Measurements from ENCODE around the gene SBNO1.
"Not testable (repeated sequence)": the region's sequence is repeated elsewhere in the genome, so short reads cannot be mapped to it uniquely, and the experiment has no call there.

Gene SBNO1

DNA sequence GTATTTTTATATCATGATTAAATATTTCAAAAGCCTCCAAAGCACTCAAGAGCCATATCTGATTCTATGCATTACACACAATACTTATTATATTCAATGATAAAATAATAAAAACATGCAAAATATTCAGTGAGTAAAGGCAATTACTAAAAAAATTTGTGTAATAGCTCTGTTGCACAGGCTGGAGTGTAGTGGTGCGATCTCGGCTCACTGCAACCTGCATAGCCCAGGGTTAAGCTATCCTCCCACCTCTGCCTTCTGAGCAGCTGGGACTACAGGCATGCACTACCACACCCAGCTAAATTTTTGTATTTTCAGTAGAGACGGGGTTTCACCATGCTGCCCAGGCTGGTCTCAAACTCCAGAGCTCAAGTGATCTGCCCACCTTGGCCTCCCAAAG, 45.4 kb downstream of the SBNO1 start:
- DNase-seq (ENCODE audit: extremely low read depth, low read depth) = no peak
- TF ChIP-seq, protein P1, sequence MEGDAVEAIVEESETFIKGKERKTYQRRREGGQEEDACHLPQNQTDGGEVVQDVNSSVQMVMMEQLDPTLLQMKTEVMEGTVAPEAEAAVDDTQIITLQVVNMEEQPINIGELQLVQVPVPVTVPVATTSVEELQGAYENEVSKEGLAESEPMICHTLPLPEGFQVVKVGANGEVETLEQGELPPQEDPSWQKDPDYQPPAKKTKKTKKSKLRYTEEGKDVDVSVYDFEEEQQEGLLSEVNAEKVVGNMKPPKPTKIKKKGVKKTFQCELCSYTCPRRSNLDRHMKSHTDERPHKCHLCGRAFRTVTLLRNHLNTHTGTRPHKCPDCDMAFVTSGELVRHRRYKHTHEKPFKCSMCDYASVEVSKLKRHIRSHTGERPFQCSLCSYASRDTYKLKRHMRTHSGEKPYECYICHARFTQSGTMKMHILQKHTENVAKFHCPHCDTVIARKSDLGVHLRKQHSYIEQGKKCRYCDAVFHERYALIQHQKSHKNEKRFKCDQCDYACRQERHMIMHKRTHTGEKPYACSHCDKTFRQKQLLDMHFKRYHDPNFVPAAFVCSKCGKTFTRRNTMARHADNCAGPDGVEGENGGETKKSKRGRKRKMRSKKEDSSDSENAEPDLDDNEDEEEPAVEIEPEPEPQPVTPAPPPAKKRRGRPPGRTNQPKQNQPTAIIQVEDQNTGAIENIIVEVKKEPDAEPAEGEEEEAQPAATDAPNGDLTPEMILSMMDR (IDR thresholded peaks at IDR 0.05; ENCODE audit: low read depth, low read length) = no peak

DNA sequence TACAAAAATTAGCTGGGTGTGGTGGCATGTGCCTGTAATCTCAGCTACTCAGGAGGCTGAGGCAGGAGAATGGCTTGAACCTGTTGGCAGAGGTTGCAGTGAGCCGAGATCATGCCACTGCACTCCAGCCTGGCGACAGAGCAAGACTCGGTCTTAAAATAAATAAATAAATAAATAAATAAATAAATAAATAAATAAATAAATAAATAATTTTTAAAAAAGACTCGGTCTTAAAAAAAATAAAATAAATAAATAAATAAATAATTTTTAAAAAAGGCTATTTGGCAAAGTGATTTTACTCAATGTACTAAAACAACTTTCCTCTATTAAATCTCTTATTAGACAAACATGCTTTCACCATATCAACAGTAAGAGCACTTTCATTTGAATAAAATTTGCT, 51.6 kb downstream of the SBNO1 start:
- not testable (repeated sequence) for DNase-seq (ENCODE audit: extremely low read depth, low read depth)

DNA sequence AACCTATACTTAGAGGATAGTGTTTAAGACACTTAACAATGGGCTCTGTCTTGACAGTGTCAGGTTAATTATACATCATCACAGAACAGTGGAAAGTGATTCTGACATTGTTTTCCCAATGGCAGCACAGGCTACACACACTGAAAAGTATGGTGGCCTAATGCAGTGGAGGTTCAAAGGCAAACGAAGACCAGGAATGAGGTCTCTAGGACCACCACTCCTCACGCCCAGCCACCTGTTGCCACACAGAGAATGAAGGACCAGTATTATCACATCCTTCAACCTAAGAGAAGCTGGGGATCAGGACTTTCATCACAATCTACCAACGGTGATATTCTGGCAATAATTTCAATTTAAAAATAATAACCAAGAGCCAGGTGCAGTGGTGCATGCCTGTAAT, 58.4 kb downstream of the SBNO1 start:
- no peak for DNase-seq (ENCODE audit: extremely low read depth, low read depth)
- TF ChIP-seq, protein P1 (IDR thresholded peaks at IDR 0.05; ENCODE audit: low read depth, low read length) = no peak

DNA sequence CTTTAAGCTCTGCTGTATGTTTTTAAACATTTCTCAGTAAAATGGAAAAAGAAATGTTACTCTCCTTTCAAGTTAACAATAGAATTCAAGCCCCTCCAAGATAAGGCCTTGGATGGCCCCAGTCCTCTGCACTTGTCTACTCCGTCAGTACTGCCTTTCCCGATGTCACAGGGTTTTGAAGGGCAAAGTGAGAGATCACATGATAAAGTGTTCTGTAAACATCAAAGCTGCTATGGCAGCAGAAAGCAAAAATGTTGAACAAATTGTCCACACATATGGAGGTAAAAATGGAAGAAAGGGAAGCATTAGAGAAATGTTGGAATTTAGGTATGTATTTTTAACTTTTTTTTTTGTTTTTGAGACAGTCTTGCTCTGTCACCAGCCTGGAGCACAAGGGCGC, 59.5 kb downstream of the SBNO1 start:
- DNase-seq (ENCODE audit: extremely low read depth, low read depth) = no peak
- TF ChIP-seq, protein P1 (IDR thresholded peaks at IDR 0.05; ENCODE audit: low read depth, low read length) = no peak

DNA sequence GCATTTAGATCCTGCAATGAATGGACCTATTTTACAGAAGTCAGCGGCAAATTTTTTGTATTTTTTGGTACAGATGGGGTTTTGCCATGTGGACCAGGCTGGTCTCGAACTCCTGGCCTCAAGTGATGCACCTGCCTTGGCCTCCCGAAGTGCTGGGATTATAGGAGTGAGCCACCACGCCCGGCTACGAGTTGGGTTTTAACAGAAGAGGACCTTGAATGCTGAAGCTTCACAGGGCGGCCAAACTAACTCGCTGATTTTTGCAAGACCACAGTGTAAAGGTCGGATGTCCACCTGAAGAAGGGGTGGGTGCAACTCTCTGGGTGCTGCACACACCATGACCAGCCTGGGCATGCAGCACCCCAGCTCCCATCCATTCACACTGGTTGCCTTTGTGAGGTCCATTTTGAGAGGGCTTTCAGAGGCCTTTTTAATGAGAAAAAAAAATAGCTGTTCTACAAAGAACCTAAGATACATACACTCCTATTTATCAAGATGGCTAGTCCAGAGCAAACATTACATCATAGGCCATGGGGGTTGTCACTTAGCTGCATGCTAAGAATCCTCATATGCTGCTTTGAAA, 71.4 kb downstream of the SBNO1 start:
- DNase-seq (ENCODE audit: extremely low read depth, low read depth) = no peak
- TF ChIP-seq, protein P1 (IDR thresholded peaks at IDR 0.05; ENCODE audit: low read depth, low read length) = no peak

DNA sequence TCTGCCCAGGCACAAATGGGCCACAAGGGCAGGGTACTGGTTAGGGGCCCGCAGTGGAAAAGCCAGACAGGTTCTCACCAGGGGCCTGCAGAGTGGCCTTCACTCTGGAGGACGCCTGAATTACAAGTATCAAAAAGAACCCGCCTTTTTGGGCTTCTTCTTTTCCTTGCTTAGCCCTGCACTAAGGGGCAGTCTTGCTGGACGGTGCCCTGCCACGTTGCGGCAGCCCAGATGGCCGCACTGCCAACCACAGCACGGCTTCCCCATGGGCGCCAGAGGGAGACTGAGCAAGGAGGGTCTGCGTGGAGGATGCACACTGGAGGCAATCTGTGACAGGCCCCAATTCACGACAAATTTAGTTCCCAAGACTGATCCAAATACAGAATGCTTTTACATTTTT, 74.7 kb downstream of the SBNO1 start:
- TF ChIP-seq, protein P1 (IDR thresholded peaks at IDR 0.05; ENCODE audit: low read depth, low read length) = no peak
- DNase-seq (ENCODE audit: extremely low read depth, low read depth) = no peak

DNA sequence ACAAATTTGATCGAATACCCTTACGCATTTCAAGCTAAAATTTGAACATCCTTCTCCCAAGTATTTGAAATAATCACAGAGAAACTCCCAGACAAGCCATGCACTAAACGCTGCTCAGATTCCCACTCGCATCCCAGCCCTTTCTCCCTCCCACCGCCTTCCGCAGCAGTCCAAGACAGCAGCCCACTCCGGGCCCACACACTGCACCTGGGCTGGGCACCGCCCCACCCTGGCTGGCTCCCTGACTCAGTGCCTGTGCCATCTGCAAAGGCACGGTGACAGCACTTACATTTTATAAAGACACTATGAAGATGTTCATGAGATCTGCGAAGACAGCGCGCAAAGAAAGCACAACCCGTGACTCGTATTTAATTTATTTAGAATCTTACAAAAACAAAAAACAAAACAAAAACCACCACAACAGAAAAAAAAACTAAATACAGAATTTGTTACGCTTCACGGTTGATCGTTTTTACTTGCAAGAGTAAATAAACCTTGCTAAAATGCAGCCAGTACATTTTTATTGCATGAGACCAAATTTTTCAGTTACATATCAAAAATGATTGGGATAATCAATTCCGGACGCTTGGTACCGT, 75.8 kb downstream of the SBNO1 start:
- no peak for DNase-seq (ENCODE audit: extremely low read depth, low read depth)
- TF ChIP-seq, protein P1 (IDR thresholded peaks at IDR 0.05; ENCODE audit: low read depth, low read length) = no peak
